ENCODE results near the gene CTPS2.

CTPS2 gene

DNA sequence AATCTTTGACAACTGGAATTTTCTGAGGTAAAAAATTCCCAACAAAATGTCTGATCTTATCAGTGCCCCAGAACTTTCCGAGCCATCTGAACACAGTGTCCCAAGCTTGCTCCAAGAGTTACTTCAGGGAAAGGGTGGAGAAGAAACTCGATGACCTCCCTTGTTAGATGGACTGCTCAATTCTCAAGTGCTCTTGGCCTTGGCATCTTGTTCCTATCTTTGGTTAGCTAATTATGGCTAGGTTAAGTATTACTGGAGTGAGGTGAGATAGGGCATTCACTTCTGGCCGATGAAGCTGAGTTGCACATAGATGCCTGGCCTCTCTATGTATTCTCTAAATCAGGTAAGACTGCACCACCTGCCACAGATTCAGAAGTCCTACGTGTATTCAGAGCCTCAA is 71.6 kb downstream of the CTPS2 start:
- Histone ChIP-seq H3K4me1 (no peaks in the 10 kb centered on the region), H3K9me3 (ENCODE audit: control insufficient read depth, low read length) (no peaks in the 10 kb centered on the region), H3K36me3 (ENCODE audit: control insufficient read depth, insufficient read depth, low read length) (no peaks in the 10 kb centered on the region), H3K9ac (no peak overlapping the region), H3K4me2 (ENCODE audit: low read length) (no peak overlapping the region), H3K4me3 (ENCODE audit: low read depth, low read length) (no peak overlapping the region), H3K79me2 (no peaks in the 10 kb centered on the region), H3K27ac (no peak overlapping the region), H3K27me3 (ENCODE audit: control insufficient read depth, insufficient read depth, low read length) (no peaks in the 10 kb centered on the region), H2AFZ (no peak overlapping the region)
- TF ChIP-seq, protein P1, sequence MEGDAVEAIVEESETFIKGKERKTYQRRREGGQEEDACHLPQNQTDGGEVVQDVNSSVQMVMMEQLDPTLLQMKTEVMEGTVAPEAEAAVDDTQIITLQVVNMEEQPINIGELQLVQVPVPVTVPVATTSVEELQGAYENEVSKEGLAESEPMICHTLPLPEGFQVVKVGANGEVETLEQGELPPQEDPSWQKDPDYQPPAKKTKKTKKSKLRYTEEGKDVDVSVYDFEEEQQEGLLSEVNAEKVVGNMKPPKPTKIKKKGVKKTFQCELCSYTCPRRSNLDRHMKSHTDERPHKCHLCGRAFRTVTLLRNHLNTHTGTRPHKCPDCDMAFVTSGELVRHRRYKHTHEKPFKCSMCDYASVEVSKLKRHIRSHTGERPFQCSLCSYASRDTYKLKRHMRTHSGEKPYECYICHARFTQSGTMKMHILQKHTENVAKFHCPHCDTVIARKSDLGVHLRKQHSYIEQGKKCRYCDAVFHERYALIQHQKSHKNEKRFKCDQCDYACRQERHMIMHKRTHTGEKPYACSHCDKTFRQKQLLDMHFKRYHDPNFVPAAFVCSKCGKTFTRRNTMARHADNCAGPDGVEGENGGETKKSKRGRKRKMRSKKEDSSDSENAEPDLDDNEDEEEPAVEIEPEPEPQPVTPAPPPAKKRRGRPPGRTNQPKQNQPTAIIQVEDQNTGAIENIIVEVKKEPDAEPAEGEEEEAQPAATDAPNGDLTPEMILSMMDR (IDR thresholded peaks at IDR 0.05), result no peak

DNA sequence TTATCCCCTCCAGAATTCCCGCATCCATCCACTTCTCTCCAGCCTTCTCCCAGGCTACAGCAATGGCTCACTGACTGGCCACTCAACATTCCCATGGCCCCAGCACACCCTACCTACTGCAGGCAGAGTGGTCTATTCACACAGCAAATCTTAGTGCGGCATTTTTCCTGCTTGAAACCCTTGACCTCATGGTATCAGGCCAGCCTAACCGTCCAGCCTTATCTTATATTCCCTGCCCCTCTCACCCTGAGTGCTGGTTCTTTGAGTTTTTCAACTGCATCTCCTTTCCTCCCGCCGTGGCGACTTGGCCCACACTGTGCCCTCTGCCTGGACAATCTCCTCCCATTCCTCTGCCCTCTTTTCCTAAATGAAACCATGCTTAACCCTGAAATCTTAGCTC is 72.5 kb downstream of the CTPS2 start:
- Histone ChIP-seq H3K4me3 (ENCODE audit: low read depth, low read length) (no peak overlapping the region), H2AFZ (no peak overlapping the region), H3K36me3 (ENCODE audit: control insufficient read depth, insufficient read depth, low read length) (no peaks in the 10 kb centered on the region), H3K4me2 (ENCODE audit: low read length) (no peak overlapping the region), H3K27ac (no peak overlapping the region), H3K9me3 (ENCODE audit: control insufficient read depth, low read length) (no peaks in the 10 kb centered on the region), H3K27me3 (ENCODE audit: control insufficient read depth, insufficient read depth, low read length) (no peaks in the 10 kb centered on the region), H3K9ac (no peak overlapping the region), H3K79me2 (no peaks in the 10 kb centered on the region), H3K4me1 (no peaks in the 10 kb centered on the region)
- TF ChIP-seq, protein P1 (IDR thresholded peaks at IDR 0.05), result no peak

DNA sequence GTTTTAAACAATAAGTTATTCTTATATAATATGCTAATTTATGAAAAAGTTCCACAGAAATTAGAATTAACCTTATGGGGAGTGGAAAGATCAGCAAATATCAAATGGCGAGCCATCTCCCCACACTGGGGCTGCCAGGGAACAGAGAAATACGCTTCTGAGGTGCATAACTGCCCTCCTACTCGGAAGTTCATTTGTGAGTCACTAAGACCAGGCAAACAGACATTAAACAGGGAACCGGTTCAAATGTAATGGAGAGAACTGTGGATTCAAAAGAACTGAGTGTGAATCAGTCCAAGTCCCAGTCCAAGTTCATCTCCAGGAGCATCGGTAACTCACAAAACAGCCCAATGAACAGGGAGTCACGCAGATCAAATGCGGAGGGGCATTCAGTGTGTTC is 73.9 kb downstream of the CTPS2 start:
- no peak overlapping the region for H3K27ac ChIP-seq
- TF ChIP-seq, protein P1 (IDR thresholded peaks at IDR 0.05), result no peak
- no peaks in the 10 kb centered on the region for H3K79me2 ChIP-seq
- H3K4me1 ChIP-seq, result peaks cover 3% of the 10 kb centered on the region
- H3K4me2 ChIP-seq (ENCODE audit: low read length), result no peak overlapping the region
- H2AFZ ChIP-seq, result no peak overlapping the region
- no peaks in the 10 kb centered on the region for H3K27me3 ChIP-seq (ENCODE audit: control insufficient read depth, insufficient read depth, low read length)
- H3K4me3 ChIP-seq (ENCODE audit: low read depth, low read length), result no peak overlapping the region
- H3K9ac ChIP-seq, result no peak overlapping the region
- H3K36me3 ChIP-seq (ENCODE audit: control insufficient read depth, insufficient read depth, low read length), result no peaks in the 10 kb centered on the region
- no peaks in the 10 kb centered on the region for H3K9me3 ChIP-seq (ENCODE audit: control insufficient read depth, low read length)

DNA sequence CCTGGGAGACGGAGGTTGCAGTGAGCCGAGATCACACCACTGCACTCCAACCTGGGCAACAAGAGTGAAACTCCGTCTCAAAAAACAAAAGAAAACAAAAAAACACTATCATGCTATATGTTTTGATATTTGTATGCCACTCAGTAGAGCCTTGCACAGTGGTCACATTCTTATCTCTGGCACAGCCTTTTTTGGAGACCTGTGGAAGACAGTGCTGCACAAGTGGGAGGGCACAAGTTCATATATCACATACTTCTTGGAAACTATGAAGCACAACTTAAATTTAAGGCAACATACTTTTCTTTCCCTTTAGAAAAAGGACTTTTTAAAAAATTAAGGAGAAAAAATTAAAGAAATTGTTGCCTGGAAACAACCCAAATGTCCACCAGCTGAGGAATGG is 76.9 kb downstream of the CTPS2 start:
- peaks cover 9% of the 10 kb centered on the region for H3K4me1 ChIP-seq
- H3K4me3 ChIP-seq (ENCODE audit: low read depth, low read length), result no peak overlapping the region
- TF ChIP-seq, protein P1 (IDR thresholded peaks at IDR 0.05), result no peak
- no peaks in the 10 kb centered on the region for H3K9me3 ChIP-seq (ENCODE audit: control insufficient read depth, low read length)
- H3K9ac ChIP-seq, result no peak overlapping the region
- no peaks in the 10 kb centered on the region for H3K27me3 ChIP-seq (ENCODE audit: control insufficient read depth, insufficient read depth, low read length)
- H3K27ac ChIP-seq, result no peak overlapping the region
- H3K4me2 ChIP-seq (ENCODE audit: low read length), result no peak overlapping the region
- no peak overlapping the region for H2AFZ ChIP-seq
- H3K36me3 ChIP-seq (ENCODE audit: control insufficient read depth, insufficient read depth, low read length), result no peaks in the 10 kb centered on the region
- no peaks in the 10 kb centered on the region for H3K79me2 ChIP-seq

DNA sequence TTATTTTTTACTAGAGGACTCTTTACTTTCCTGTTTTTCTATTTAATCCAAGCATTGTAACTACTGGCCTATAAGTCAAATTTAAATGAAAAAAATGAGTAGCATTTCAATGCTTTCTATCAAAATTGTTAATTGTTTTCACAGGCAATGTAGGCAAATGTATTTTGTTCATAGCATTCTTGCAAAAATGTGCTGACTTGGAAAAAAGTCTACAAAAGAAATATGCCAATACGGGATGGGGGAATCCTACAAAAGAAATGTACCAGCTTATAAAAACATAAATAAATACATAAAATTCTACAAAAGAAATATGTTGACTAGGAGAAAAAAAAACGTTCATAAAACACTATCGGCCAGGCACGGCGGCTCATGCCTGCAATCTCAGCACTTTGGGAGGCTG is 77.4 kb downstream of the CTPS2 start:
- H3K36me3 ChIP-seq (ENCODE audit: control insufficient read depth, insufficient read depth, low read length), result no peaks in the 10 kb centered on the region
- TF ChIP-seq, protein P1 (IDR thresholded peaks at IDR 0.05), result no peak
- H3K9ac ChIP-seq, result no peak overlapping the region
- peaks cover 11% of the 10 kb centered on the region for H3K4me1 ChIP-seq
- no peaks in the 10 kb centered on the region for H3K27me3 ChIP-seq (ENCODE audit: control insufficient read depth, insufficient read depth, low read length)
- no peak overlapping the region for H3K4me3 ChIP-seq (ENCODE audit: low read depth, low read length)
- peak overlapping the region; percentile 87 for H3K27ac ChIP-seq
- no peak overlapping the region for H2AFZ ChIP-seq
- H3K9me3 ChIP-seq (ENCODE audit: control insufficient read depth, low read length), result no peaks in the 10 kb centered on the region
- no peaks in the 10 kb centered on the region for H3K79me2 ChIP-seq
- no peak overlapping the region for H3K4me2 ChIP-seq (ENCODE audit: low read length)
